ENCODE data around the gene SBNO1.

DNA sequence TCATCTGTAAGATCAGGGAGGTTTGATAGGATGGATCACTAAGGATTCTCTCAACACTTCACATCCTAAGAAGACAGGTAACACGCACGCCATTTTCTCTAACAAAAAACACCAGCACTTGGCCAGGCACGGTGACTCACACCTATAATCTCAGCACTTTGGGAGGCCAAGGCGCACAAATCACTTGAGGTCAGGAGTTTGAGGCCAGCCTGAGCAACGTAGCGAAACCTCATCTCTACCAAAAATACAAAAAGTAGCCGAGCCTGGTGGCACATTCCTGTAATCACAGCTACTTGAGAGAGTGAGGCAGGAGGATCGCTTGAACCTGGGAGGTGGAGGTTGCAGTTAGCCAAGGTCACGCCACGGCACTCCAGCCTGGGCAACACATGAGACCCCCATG is 82.5 kb downstream of the SBNO1 start:
- TF ChIP-seq, protein P1, sequence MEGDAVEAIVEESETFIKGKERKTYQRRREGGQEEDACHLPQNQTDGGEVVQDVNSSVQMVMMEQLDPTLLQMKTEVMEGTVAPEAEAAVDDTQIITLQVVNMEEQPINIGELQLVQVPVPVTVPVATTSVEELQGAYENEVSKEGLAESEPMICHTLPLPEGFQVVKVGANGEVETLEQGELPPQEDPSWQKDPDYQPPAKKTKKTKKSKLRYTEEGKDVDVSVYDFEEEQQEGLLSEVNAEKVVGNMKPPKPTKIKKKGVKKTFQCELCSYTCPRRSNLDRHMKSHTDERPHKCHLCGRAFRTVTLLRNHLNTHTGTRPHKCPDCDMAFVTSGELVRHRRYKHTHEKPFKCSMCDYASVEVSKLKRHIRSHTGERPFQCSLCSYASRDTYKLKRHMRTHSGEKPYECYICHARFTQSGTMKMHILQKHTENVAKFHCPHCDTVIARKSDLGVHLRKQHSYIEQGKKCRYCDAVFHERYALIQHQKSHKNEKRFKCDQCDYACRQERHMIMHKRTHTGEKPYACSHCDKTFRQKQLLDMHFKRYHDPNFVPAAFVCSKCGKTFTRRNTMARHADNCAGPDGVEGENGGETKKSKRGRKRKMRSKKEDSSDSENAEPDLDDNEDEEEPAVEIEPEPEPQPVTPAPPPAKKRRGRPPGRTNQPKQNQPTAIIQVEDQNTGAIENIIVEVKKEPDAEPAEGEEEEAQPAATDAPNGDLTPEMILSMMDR (IDR thresholded peaks at IDR 0.05): no peak
- TF ChIP-seq POLR2A (IDR thresholded peaks at IDR 0.05): no peak

Measured in tibial nerve (tissue), 3 donors.